Fibroblast of skin of right biceps (primary cell): ENCODE measurements around the gene ANO2.
A peak's percentile ranks its signal among the peaks of the same experiment; 100 is the strongest.

ENCODE experiments used
- DNase-seq: peaks from one replicate; pipeline ENCODE4 v3.0.0-alpha.2; 2013

The ANO2 gene

DNA sequence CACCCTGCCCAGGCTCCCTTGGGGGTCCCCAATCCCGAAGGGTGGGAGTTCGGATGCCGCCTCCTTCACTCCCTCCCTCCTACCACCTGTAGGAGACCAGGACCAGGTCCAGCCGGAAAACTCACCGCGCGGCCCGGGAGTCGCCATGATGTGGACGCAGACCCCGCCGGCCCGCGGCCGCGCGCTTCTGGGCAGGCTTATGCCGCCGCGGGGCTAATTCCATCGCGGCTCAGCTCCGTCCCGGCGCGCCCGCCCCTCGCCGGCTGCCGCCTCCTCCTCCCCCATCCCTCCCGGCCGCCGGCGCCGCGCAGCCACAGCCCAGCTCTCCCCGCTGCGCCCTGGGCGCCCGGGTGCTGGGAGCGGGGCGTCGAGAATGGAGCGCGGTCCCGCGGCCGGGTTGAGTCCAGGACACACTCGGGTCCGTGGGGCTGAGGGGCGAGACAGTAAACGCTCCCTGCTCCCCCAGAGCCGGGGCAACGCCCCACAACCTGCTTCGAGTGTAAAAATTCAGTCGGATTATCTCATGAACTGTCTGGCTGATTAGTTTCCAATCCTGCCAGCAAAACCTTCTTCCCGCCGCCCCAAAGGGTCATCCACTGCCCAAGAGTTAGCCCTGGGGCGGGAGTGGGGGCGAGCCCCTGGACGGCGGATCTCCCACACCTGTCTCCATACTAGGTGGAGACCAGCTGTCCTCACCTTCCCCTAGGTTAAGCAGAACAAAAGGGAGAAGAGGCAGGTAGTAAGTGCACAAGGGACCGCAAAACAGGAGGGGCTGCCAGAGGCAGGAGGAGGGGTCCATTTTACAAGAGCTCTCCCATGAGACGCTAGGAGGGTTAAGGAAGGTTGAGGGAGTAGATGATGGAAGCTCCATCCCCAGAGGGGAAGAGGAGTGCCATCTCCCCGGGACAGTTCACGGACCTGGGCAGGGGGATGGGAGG is at the start of gene ANO2:
Gene ANO2, minus strand, starts transcription at position 189 of the 938 bp plus-strand sequence. Its CDS starts 42 bp downstream, at position 147.
- peak; percentile 29 for DNase-seq

GRCh38 chr12:5989621-5990020 is 44.6 kb upstream of the ANO2 start:
- DNase-seq, result no peak

DNA sequence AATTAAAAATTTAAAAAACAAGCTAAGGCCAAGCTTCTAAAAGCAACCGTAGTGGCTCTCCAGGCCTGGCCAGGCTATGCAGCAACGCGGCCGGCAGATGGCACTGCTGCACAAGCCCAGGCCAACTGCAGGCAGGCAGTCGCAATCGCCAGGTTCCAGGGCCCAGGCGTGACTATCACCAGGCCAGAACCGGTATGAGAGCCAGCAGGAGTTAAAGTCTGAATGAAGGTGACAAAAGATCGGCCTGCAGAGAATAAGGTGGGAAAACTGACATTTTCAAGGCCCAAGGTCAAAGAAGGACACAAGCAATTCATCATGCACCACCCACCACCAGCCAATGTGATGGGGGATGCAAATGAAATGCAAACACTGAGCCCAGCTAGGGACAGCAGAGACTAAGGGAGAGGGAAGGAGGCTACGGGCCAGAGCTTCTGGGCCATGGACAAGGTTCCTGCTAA is 43.6 kb upstream of the ANO2 start:
- DNase-seq, result peak; percentile 63

GRCh38 chr12:5988088-5988487 is 43.0 kb upstream of the ANO2 start:
- DNase-seq, result no peak

GRCh38 chr12:5987573-5987972 is 42.5 kb upstream of the ANO2 start:
- no peak for DNase-seq

- no peak for DNase-seq
Observed at GRCh38 chr12:5985471-5985870, 40.4 kb upstream of the ANO2 start.

GRCh38 chr12:5984873-5985272 is 39.8 kb upstream of the ANO2 start:
- DNase-seq, result no peak

DNA sequence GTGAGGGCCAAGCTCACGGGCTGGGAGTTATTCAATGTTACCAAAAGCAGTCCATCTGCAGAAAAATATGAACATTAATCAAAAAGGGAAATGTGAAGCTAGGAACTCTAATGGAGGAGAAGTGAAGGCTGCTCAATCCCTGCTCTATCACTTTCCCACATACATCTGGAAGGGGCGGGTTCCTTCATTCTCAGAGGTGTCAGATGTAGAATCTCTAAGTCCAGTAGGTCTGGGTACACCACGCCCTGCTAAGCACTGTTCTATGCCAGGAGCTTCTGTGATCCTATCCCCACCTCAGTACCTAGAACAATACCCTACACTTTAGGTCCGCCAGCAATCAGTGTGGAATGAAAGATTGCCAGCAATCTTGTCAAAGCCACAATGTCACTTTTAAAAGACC is 37.0 kb upstream of the ANO2 start:
- no peak for DNase-seq

- no peak for DNase-seq
Observed at GRCh38 chr12:5977556-5977955, 32.5 kb upstream of the ANO2 start.

DNA sequence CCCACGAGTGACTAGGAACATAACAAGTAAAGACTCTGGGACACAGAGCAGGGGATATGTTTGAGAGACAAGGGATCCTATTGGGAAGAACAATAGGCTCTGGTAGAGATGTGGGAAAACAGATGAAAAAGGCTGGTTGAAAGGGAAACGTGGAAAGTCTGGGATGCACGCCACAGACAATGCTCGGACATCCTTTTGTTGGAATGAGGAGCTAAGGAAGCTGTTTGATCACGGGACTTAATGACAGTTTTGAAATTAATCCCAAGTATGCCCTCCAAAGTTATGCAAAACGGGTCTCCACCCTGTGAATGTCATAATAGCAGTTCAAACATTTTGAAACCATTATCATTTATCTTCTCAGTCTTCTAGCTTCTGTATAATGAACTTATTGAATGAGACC is 31.7 kb upstream of the ANO2 start:
- DNase-seq, result no peak

DNA sequence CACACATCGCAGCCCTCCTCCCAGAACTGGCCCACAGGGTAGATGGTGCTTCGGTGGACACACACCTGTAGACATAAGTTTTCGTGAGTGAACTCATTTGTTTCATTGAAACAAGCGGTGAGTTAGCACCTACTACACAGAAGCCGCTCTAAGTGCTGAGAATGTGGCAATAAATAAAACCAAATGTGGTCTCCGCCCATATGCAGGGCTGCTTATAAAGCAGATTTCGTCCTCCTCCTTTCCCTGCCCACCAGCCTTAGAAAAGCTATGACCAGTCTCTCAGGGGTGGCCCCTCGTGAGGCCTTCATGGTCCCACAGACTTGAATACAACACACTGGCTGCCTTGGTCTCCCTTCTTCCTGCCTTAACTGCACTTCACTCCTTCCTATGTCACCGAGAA is 31.1 kb upstream of the ANO2 start:
- DNase-seq, result no peak

DNA sequence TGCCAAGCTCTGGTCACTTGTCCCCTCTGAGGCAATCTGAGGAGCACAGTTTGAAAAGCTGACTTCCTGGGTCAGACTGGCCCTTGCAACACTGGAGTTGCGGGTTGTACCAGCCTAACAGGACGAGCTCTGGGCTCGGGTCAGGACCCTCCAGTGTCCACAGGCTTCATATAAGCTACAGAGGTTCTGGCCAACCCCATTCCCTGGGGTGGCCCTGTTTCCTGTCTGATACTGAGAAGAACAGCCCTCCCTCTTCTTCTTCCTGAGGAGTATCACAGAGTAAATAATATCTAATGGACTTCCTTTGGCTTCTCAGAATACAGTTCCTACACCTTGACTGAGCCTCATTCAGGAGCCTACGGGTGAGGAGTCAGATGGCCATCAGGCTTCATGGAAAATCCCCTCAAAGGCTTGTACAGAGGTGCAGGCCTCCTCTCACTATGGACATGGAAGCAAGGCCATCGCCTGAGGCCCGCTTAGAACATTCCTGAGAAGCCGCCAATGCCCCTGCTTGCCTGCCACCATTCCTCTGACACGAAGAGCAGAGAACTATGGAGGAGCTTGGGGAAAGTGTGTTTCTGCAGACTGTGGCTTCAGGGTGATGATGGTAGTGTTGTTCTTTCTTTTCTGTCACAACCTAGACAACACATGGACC is 28.5 kb upstream of the ANO2 start:
- DNase-seq, result no peak

DNA sequence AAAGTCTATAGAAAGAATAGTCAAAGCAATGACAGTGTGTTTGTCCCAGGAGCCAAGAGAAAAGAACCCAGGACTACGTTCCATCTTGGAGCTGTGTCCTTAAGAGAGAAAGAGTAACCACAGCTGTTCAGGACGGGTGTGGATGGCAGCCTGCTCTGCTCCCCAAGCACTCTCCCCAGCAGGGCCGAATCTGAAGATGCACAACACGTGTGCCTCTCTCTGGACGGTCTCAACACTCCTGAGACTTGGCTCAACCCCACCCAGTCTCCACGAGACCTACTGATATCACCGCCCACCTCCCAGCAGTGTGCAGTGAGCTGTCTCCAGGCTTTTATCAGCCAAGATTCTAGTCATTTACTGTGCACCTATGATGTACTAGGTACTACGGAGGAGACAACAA is 27.3 kb upstream of the ANO2 start:
- DNase-seq, result no peak

DNA sequence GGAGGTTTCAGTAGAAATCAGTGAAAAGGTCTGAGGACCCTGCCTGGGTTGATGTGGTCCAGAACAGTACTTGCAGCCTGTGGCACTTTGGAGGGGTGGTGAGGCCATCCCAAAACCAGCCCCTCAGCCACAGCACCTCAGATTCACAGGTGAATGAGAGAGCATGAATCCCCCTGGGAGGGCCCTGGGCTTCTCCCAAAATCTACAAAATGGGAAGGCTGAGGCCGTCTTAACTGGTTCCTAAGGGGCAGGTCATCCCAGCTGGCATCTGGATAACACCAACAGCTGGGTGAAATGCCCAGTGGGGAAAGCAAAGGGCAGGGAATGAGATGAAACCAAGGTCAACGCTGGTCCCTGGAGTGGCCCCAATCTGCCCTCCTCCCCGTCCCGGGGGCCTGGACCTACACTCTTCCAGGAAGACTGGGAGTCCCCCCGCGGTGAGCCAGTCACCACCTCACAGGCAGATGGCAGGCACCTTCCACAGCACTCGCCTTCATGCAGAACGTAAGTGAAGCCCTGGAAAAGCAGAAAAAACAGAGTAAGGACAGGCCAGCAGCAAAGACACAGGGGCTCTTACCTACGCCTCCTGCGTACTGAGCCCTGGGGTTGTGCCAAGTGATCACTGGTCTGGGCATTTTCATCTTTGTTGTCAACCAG is 26.3 kb upstream of the ANO2 start:
- DNase-seq, result no peak

DNA sequence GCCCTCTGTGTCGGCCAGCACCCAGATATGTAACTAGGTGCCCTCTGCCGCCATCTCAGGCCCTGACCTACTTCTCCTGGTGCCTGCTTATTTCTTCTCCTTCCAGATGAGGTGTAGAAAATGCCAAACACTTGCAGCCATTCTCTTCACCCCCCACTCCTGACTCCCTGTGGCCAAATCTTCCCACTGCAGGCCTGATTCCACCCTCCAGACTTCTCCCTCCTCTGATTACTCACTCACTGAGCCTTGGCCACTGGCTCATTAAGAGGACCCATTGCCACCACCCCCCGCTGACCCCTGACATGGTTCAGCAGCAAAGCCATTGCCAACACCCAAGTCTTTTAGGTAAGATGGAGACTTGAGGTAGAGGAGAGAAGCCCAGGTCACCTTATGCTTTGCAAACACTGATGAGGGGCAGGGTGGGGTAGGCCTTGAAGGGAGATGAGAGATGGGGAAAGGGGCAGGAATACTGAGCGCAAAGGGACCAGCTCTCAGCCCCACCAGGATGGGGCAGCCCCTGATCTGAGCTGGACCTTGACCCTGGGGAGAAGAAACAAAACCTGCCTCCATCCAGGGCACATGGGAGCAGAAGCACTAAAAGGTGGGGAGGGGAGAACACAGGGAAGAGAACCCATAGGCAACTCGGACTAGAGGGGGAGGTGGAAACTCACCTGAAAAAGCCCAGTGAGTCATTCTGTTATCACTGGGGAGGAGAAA is 25.1 kb upstream of the ANO2 start:
- DNase-seq, result no peak

DNA sequence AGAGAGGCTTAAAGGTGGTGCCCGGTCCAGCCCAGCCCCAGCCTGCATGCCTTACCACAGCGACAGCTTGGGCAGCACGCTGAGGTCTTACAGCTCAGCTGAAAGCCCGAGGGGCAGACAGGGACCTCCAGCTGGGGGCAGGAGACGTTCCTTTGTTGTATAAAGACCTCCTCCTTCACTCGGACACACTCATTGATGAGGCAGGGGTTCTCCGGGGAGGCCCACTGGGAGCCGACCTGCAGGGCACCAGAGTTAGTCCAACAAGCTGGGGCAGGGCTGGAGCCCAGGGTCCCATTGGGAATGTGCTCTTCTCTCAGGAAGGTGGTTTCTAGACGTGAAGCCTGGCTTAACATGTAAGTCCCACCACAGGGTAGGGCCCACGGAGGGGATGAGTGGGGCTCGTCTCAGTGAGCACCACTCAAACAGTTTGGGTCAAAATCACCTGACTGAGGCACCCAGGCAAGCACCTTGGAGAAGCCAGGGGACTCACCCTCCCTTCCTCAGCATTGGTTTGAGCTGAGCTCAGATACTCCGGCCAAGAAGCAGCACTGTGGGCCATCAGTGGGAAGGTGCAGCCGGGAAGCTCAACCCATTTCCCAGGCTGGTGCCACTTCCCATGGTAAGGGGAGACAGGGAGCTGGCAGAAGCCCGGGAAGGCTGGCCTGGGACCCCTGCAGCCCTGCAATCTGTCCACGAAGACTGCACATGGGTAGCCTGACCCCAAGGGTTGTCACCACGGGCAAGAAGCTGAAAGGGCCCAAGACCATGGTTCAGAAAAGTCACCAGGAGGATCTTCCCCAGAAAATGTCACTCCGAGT is 24.3 kb upstream of the ANO2 start:
- DNase-seq, result no peak

- no peak for DNase-seq
Observed at GRCh38 chr12:5967645-5968415, 22.8 kb upstream of the ANO2 start.

GRCh38 chr12:5966486-5967095 is 21.5 kb upstream of the ANO2 start:
- no peak for DNase-seq

DNA sequence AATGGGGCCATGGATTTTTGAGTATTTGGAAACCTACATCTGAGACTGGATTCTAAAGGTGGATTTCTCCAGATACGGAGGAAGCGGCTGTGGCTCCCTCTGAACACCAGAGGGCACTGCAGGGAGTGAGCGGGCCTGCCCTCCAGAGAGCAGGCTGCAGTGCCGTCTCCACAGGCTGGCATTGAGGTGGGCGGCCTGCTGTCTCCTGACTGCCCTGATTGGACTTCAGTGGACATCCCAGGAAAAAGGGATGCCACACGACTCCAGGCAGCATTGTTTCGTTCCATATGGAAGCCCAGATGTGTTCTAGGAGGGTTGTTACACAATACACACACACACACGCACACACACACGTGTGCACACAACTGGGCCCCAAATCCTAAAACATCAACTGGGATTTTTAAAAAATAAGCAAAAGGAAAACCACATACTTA is 20.9 kb upstream of the ANO2 start:
- DNase-seq, result peak; percentile 37
